Measurements from ENCODE around the gene SHISAL1. TPM values are rescaled to one million over a fixed set of nuclear protein-coding genes. Genes with fewer than 3 reads are reported as not detected.

Gene SHISAL1
- total RNA-seq, 6 experiments from 2014 or later: 0.05 to 0.31 (median 0.17) TPM

DNA sequence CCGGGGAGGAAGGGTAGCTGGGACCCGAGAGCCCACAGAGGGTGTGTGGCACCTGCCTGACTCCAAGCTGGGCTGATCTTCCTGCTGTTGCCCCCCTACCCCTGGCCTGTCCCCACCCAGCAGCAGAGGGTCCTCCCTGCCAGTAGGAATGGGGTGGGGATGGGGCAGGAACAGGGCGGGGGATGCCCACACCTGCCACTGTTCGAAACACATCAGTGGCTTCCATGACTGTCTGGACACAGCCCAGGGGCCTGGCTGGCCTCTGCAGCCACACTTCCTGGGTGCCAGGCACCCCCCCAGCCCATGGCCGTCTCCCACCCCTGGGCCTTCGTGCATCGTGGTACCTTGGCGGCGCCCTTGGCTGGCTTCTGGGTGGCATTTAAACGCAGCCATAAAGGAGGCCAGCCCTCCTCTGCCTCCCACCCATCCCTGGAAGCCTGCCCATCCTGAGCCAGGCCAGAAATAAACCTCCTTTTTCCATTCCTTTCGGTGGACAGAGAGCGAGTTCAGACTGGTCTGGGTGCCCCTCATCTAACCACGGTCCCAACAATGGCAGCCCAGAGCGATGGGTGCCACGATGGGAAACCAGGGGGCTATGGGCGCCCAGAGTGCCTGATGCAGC is 745 bp upstream of the SHISAL1 start:
- intact Hi-C loops (cut with DNase I): no loop called here
- ATAC-seq (peak in 2 of 4 donors; percentile 7 to 28), DNase-seq (no peak)
- H3K27ac ChIP-seq: no peak overlapping the region
- H3K36me3 ChIP-seq: no peaks in the 10 kb centered on the region
- no peaks in the 10 kb centered on the region for H3K27me3 ChIP-seq
- no peaks in the 10 kb centered on the region for H3K4me1 ChIP-seq
- H3K9me3 ChIP-seq: no peaks in the 10 kb centered on the region
- TF ChIP-seq, protein P1, sequence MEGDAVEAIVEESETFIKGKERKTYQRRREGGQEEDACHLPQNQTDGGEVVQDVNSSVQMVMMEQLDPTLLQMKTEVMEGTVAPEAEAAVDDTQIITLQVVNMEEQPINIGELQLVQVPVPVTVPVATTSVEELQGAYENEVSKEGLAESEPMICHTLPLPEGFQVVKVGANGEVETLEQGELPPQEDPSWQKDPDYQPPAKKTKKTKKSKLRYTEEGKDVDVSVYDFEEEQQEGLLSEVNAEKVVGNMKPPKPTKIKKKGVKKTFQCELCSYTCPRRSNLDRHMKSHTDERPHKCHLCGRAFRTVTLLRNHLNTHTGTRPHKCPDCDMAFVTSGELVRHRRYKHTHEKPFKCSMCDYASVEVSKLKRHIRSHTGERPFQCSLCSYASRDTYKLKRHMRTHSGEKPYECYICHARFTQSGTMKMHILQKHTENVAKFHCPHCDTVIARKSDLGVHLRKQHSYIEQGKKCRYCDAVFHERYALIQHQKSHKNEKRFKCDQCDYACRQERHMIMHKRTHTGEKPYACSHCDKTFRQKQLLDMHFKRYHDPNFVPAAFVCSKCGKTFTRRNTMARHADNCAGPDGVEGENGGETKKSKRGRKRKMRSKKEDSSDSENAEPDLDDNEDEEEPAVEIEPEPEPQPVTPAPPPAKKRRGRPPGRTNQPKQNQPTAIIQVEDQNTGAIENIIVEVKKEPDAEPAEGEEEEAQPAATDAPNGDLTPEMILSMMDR (IDR thresholded peaks at IDR 0.05): no peak
- TF ChIP-seq POLR2A (IDR thresholded peaks at IDR 0.05): no peak
- H3K4me3 ChIP-seq: no peak overlapping the region
- WGBS (ENCODE audit: insufficient coverage, low coverage, low lambda C conversion rate, missing lambda C conversion rate): 69% methylated on average over 4 of the region's 16 CpGs

DNA sequence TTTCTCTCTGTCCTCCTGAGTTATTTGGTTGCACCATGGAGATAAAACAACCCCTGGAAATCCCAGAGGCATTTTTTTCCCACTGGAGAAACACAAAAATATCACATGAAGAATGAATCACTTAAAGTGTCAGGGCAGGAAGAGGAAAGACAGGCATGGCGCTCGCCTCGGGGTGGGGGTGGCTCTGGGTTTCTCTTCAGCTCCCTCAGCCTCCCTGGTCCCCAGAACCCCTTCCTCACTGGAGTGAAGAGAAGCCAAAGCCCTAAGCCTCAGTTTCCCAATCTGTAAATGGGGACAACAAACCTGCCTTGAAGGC is 938 bp downstream of the SHISAL1 start:
- intact Hi-C loops (cut with DNase I): no loop called here
- Histone ChIP-seq H3K27me3 (no peaks in the 10 kb centered on the region), H3K36me3 (no peaks in the 10 kb centered on the region), H3K9me3 (no peaks in the 10 kb centered on the region), H3K4me1 (no peaks in the 10 kb centered on the region), H3K27ac (no peak overlapping the region), H3K4me3 (no peak overlapping the region)
- 43% methylated on average over 2 of the region's 3 CpGs for WGBS (ENCODE audit: insufficient coverage, low coverage, low lambda C conversion rate, missing lambda C conversion rate)
- ATAC-seq (no peak), DNase-seq (no peak)
- no peak for TF ChIP-seq POLR2A (IDR thresholded peaks at IDR 0.05)
- TF ChIP-seq, protein P1 (IDR thresholded peaks at IDR 0.05): no peak

DNA sequence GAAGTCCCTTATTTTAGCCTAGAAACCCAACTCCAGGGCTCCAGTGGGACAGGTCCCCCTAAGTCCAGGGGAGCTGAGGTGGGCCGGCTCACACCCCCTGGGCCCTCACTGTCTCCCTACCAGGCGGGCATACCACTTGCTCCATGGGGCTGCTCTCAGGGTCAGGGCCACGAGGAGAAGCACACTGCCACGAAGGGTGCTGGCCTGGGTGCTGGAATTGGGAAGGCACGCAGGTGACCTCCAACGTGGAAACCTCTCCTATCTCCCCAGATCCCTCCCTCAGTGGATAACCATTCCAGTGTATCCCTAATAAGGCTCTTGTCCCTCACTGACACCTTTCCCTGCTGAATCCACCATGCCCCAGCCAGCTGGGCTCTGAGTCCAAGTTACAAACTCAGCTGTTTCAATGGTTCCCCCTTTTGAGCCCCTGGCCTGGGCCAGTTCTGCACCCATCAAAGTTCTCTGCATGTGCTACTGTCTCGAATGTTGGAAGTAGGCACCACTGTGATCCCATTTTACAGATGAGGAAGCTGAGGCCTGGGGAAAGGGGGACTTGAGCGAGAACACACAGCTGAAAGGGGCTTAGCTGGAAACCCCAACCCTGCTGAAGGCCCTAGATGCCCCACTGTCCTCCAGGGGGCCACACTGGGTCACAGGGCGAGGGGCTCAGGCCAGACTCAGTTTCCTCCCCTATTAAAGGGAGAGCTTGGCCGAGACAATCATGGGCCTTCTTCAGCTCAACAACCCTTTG is 1.5 kb downstream of the SHISAL1 start:
- ATAC-seq (no peak), DNase-seq (no peak)
- TF ChIP-seq, protein P1 (IDR thresholded peaks at IDR 0.05): no peak
- TF ChIP-seq POLR2A (IDR thresholded peaks at IDR 0.05): no peak
- Histone ChIP-seq H3K36me3 (no peaks in the 10 kb centered on the region), H3K27me3 (no peaks in the 10 kb centered on the region), H3K27ac (no peak overlapping the region), H3K4me3 (no peak overlapping the region), H3K9me3 (no peaks in the 10 kb centered on the region), H3K4me1 (no peaks in the 10 kb centered on the region)
- intact Hi-C loops (cut with DNase I): no loop called here
- WGBS (ENCODE audit: insufficient coverage, low coverage, low lambda C conversion rate, missing lambda C conversion rate): 75% methylated on average over 4 of the region's 10 CpGs

DNA sequence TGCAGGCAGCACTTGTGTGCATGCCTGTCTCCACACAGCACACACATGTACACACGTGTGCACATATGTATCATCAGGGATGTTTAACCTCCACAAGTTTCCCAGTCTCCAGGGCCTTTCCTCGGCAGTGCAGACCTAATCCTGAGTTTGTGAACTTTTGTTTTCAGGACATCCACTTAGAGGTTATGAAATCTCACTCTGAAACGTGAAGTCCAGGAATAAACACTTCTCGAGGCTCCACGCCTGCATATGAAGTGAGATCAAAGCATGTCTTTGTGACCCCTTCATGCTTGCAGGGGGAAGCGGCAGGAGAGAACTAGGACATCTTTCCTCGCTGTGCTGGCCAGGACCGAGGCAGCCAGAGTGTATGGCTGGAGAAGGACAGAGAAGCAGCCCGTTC is 3.1 kb downstream of the SHISAL1 start:
- 49% methylated on average over 4 of the region's 9 CpGs for WGBS (ENCODE audit: insufficient coverage, low coverage, low lambda C conversion rate, missing lambda C conversion rate)
- TF ChIP-seq, protein P1 (IDR thresholded peaks at IDR 0.05): no peak
- no peak for TF ChIP-seq POLR2A (IDR thresholded peaks at IDR 0.05)
- H3K27ac ChIP-seq: no peak overlapping the region
- H3K36me3 ChIP-seq: no peaks in the 10 kb centered on the region
- DNase-seq (no peak), ATAC-seq (no peak)
- no peaks in the 10 kb centered on the region for H3K4me1 ChIP-seq
- H3K9me3 ChIP-seq: no peaks in the 10 kb centered on the region
- no peak overlapping the region for H3K4me3 ChIP-seq
- intact Hi-C loops (cut with DNase I): no loop called here
- no peaks in the 10 kb centered on the region for H3K27me3 ChIP-seq
